HepG2 (cell line): Measurements from ENCODE around the gene TRIM28. TPM values are rescaled to one million over a fixed set of nuclear protein-coding genes. Genes with fewer than 3 reads are reported as not detected.

Experiments used
- AGO2 ChIP-seq: fragments of 200-400 bp; formaldehyde crosslinking; optimal IDR thresholded peaks from 2 replicates; pipeline ENCODE3; 2017; ENCODE audit warnings: mild to moderate bottlenecking, low read depth, low read length, moderate library complexity
- BCL6 ChIP-seq: IDR thresholded peaks from 2 replicates; pipeline ENCODE4 v1.6.1; 2016; ENCODE audit warnings: missing genetic modification reagents, missing compliant biosample characterization
- EEA1 ChIP-seq: sonication (generic); formaldehyde crosslinking; IDR thresholded peaks from 2 replicates; pipeline ENCODE4 v1.5.1; 2020; ENCODE audit warnings: mild to moderate bottlenecking, missing genetic modification reagents, borderline replicate concordance
- GZF1 ChIP-seq: sonication (generic); formaldehyde crosslinking; IDR thresholded peaks from 2 replicates; pipeline ENCODE4 v1.5.1; 2020; ENCODE audit warnings: mild to moderate bottlenecking, missing genetic modification reagents
- HNRNPUL1 ChIP-seq: fragments of 200-400 bp; formaldehyde crosslinking; IDR thresholded peaks from 2 replicates; pipeline ENCODE4 v1.6.1; 2017; ENCODE audit warnings: low read depth, mild to moderate bottlenecking, low read length, moderate library complexity
- PAWR ChIP-seq: sonication (generic); formaldehyde crosslinking; IDR thresholded peaks from 2 replicates; pipeline ENCODE4 v1.4.0; 2020; ENCODE audit warnings: missing genetic modification reagents, mild to moderate bottlenecking, borderline replicate concordance
- SCMH1 ChIP-seq: sonication (generic); formaldehyde crosslinking; IDR thresholded peaks from 2 replicates; pipeline ENCODE4 v1.9.0; 2021; ENCODE audit warnings: missing genetic modification reagents, mild to moderate bottlenecking, borderline replicate concordance
- SMAD1 ChIP-seq: sonication (generic); formaldehyde crosslinking; IDR thresholded peaks from 2 replicates; pipeline ENCODE4 v1.4.0; 2020; ENCODE audit warnings: missing genetic modification reagents, low read depth, mild to moderate bottlenecking, borderline replicate concordance
- TCF12 ChIP-seq, 2 experiments: fragments of 450-650 bp in 1 of 2; sonication (generic) in 1 of 2; formaldehyde crosslinking in 1 of 2; IDR thresholded peaks; 2 replicates each; pipeline versions ENCODE4 v1.6.1 to v1.8.0; 2017 to 2022; ENCODE audit warnings: antibody characterized with exemption in 1 of 2, mild to moderate bottlenecking in 1 of 2, missing genetic modification reagents in 1 of 2, moderate library complexity in 1 of 2
- U2AF1 ChIP-seq: fragments of 200-400 bp; formaldehyde crosslinking; optimal IDR thresholded peaks from 2 replicates; pipeline ENCODE3; 2017; ENCODE audit warnings: mild to moderate bottlenecking, low read depth, low read length
- XBP1 ChIP-seq: sonication (generic); formaldehyde crosslinking; IDR thresholded peaks from 2 replicates; pipeline ENCODE4 v1.5.0; 2020; ENCODE audit warnings: missing genetic modification reagents
- ZBTB38 ChIP-seq: sonication (generic); formaldehyde crosslinking; IDR thresholded peaks from 2 replicates; pipeline ENCODE4 v1.5.1; 2020; ENCODE audit warnings: mild to moderate bottlenecking, missing genetic modification reagents
- ZNF33B ChIP-seq: sonication (generic); formaldehyde crosslinking; IDR thresholded peaks from 2 replicates; pipeline ENCODE4 v1.5.1; 2020; ENCODE audit warnings: mild to moderate bottlenecking, missing genetic modification reagents
- ZNF44 ChIP-seq: sonication (generic); formaldehyde crosslinking; IDR thresholded peaks from 2 replicates; pipeline ENCODE4 v1.5.1; 2020; ENCODE audit warnings: mild to moderate bottlenecking, missing genetic modification reagents
- ZNF468 ChIP-seq: sonication (generic); formaldehyde crosslinking; IDR thresholded peaks from 2 replicates; pipeline ENCODE4 v1.8.0; 2022; ENCODE audit warnings: mild to moderate bottlenecking, moderate library complexity, missing genetic modification reagents
- ZNF720 ChIP-seq: sonication (generic); formaldehyde crosslinking; IDR thresholded peaks from 2 replicates; pipeline ENCODE4 v1.4.0; 2020; ENCODE audit warnings: missing genetic modification reagents
- ZNF780A ChIP-seq: sonication (generic); formaldehyde crosslinking; IDR thresholded peaks from 2 replicates; pipeline ENCODE4 v1.8.0; 2022; ENCODE audit warnings: mild to moderate bottlenecking, missing genetic modification reagents, moderate library complexity
- polyA plus RNA-seq, 8 experiments: library from polyadenylated mRNA; depleted of rRNA in 3 of 8; stranded (reverse) in 7 of 8; unstranded in 1 of 8; fragments of >200 nt; fragmentation: Illumina TruSeq in 4 of 8; extraction: Trizol in 4 of 8; gene quantifications; 2 replicates each; pipeline versions ENCODE4 v1.2.1 to v1.2.3, GENCODE V29; 2011 to 2016; ENCODE audit warnings: low read depth in 4 of 8, missing spikeins in 1 of 8, mixed read lengths in 1 of 8; ENCODE audit not compliant: insufficient read depth in 1 of 8
- total RNA-seq, 5 experiments: library from RNA; depleted of rRNA; stranded (reverse); fragments of >200 nt; fragmentation: Illumina TruSeq; extraction: Trizol; gene quantifications; 2 replicates each; pipeline ENCODE4 v1.2.3, GENCODE V29; 2016; ENCODE audit warnings: low read depth in 1 of 5
- TF ChIP-seq, protein P1 (sequence below): fragments of 450-650 bp; IDR thresholded peaks from 2 replicates; pipeline ENCODE4 v1.6.1; 2016
- TF ChIP-seq, protein P2 (sequence below): sonication (generic); formaldehyde crosslinking; IDR thresholded peaks from 2 replicates; pipeline ENCODE4 v1.4.0; 2020; ENCODE audit warnings: mild to moderate bottlenecking, missing genetic modification reagents
- TF ChIP-seq, protein P3 (sequence below): IDR thresholded peaks from 2 replicates; pipeline ENCODE4 v1.6.1; 2012; ENCODE audit warnings: low read length, improper control_type of control experiment
- TF ChIP-seq, protein P4 (sequence below): sonication (generic); formaldehyde crosslinking; IDR thresholded peaks from 2 replicates; pipeline ENCODE4 v1.4.0; 2020; ENCODE audit warnings: missing genetic modification reagents

The TRIM28 gene
- total and polyA plus RNA-seq, 2 of the 13 experiments (the other 11 are each of a cell fraction or from before 2014, with no cell fraction given): 361 to 439 TPM

DNA sequence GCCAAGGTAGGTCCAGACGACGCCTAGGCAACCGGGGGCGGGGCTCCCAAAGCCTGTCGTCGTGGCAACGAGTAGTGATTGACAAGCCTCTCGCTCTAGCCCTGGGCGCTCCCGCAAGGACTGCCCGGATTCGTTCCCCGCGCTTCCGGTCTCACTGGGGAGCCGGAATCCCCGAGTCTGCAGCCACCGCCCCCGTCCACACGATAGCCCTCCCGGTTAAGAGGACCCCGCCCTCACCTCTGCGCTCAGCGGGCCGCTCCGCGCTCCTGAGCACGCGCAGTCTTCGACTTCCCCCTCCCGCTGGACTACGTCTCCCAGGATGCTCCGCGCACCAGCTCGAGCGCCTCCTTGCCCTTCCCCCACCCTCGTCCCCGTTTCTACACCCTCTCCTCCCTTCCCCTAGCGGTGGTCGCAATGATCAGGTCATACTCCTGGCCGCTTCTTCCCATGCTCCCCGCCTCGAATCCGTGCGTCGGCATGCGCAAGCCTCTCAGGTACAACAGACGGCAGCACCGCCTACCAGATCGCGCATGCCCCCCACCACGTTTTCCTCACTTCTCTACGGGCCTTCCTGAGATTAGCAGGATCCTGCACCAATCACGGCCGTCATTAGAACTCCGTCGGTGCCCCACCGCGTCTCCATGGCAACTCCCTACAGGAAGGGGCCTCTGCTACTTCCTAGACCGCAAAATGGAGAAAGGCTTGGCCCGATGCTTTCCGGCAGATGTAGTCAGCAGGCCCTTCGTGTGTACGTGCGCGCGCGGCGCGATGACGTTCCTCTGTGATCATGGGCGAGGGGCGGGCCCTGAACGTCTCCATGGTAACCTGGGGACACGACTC, 29.2 kb downstream of the TRIM28 start, which contains the start of gene MZF1 (continued):
- TF ChIP-seq HNRNPUL1: no peak
- TF ChIP-seq, protein P1, sequence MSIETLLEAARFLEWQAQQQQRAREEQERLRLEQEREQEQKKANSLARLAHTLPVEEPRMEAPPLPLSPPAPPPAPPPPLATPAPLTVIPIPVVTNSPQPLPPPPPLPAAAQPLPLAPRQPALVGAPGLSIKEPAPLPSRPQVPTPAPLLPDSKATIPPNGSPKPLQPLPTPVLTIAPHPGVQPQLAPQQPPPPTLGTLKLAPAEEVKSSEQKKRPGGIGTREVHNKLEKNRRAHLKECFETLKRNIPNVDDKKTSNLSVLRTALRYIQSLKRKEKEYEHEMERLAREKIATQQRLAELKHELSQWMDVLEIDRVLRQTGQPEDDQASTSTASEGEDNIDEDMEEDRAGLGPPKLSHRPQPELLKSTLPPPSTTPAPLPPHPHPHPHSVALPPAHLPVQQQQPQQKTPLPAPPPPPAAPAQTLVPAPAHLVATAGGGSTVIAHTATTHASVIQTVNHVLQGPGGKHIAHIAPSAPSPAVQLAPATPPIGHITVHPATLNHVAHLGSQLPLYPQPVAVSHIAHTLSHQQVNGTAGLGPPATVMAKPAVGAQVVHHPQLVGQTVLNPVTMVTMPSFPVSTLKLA: peak; percentile 71; the same call in 1 of the 2 replicates
- TF ChIP-seq AGO2: peak; percentile 92
- no peak for TF ChIP-seq SCMH1
- TF ChIP-seq, protein P2, sequence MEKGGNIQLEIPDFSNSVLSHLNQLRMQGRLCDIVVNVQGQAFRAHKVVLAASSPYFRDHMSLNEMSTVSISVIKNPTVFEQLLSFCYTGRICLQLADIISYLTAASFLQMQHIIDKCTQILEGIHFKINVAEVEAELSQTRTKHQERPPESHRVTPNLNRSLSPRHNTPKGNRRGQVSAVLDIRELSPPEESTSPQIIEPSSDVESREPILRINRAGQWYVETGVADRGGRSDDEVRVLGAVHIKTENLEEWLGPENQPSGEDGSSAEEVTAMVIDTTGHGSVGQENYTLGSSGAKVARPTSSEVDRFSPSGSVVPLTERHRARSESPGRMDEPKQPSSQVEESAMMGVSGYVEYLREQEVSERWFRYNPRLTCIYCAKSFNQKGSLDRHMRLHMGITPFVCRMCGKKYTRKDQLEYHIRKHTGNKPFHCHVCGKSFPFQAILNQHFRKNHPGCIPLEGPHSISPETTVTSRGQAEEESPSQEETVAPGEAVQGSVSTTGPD: no peak
- TF ChIP-seq ZNF44 (CRISPR knock-in tag): peak; percentile 81; the same call in 1 of the 2 replicates
- TF ChIP-seq, protein P3, sequence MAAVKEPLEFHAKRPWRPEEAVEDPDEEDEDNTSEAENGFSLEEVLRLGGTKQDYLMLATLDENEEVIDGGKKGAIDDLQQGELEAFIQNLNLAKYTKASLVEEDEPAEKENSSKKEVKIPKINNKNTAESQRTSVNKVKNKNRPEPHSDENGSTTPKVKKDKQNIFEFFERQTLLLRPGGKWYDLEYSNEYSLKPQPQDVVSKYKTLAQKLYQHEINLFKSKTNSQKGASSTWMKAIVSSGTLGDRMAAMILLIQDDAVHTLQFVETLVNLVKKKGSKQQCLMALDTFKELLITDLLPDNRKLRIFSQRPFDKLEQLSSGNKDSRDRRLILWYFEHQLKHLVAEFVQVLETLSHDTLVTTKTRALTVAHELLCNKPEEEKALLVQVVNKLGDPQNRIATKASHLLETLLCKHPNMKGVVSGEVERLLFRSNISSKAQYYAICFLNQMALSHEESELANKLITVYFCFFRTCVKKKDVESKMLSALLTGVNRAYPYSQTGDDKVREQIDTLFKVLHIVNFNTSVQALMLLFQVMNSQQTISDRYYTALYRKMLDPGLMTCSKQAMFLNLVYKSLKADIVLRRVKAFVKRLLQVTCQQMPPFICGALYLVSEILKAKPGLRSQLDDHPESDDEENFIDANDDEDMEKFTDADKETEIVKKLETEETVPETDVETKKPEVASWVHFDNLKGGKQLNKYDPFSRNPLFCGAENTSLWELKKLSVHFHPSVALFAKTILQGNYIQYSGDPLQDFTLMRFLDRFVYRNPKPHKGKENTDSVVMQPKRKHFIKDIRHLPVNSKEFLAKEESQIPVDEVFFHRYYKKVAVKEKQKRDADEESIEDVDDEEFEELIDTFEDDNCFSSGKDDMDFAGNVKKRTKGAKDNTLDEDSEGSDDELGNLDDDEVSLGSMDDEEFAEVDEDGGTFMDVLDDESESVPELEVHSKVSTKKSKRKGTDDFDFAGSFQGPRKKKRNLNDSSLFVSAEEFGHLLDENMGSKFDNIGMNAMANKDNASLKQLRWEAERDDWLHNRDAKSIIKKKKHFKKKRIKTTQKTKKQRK: no peak
- no peak for TF ChIP-seq ZNF780A (CRISPR knock-in tag)
- TF ChIP-seq TCF12 (IDR thresholded peaks at IDR 0.05): no peak
- no peak for TF ChIP-seq TCF12 (CRISPR knock-in tag; IDR thresholded peaks at IDR 0.05)
- no peak for TF ChIP-seq ZNF468
- no peak for TF ChIP-seq EEA1 (CRISPR knock-in tag)
- peak; percentile 31; the same call in 1 of the 2 replicates for TF ChIP-seq GZF1 (CRISPR knock-in tag)
- TF ChIP-seq U2AF1: peak; percentile 13
- TF ChIP-seq, protein P4, sequence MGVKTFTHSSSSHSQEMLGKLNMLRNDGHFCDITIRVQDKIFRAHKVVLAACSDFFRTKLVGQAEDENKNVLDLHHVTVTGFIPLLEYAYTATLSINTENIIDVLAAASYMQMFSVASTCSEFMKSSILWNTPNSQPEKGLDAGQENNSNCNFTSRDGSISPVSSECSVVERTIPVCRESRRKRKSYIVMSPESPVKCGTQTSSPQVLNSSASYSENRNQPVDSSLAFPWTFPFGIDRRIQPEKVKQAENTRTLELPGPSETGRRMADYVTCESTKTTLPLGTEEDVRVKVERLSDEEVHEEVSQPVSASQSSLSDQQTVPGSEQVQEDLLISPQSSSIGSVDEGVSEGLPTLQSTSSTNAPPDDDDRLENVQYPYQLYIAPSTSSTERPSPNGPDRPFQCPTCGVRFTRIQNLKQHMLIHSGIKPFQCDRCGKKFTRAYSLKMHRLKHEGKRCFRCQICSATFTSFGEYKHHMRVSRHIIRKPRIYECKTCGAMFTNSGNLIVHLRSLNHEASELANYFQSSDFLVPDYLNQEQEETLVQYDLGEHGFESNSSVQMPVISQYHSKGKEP (CRISPR knock-in tag): no peak
- TF ChIP-seq SMAD1 (CRISPR knock-in tag): peak; percentile 89; the same call in 1 of the 2 replicates
- 0 out of 2 replicates have a peak, but pooled peaks have one; percentile 5 for TF ChIP-seq BCL6 (CRISPR knock-in tag)
- no peak for TF ChIP-seq PAWR (CRISPR knock-in tag)
- no peak for TF ChIP-seq ZNF720 (CRISPR knock-in tag)
- peak; percentile 10; the same call in 1 of the 2 replicates for TF ChIP-seq ZBTB38 (CRISPR knock-in tag)
- TF ChIP-seq ZNF33B (CRISPR knock-in tag): peak; percentile 65; the same call in 1 of the 2 replicates
- no peak for TF ChIP-seq XBP1 (CRISPR knock-in tag)
